Breast epithelium (tissue), 3 donors: ENCODE data around the gene KBTBD2.
"Not testable (repeated sequence)": the region's sequence is repeated elsewhere in the genome, so short reads cannot be mapped to it uniquely, and the experiment has no call there.

ENCODE experiments used
- POLR2A ChIP-seq: fragments of 450-650 bp; IDR thresholded peaks from one replicate; pipeline ENCODE4 v1.6.1; 2016; ENCODE audit warnings: antibody characterized with exemption, mild to moderate bottlenecking, moderate library complexity
- POLR2AphosphoS5 ChIP-seq, 3 donors: sonication (generic); formaldehyde crosslinking; IDR thresholded peaks; one replicate each; pipeline ENCODE4 v1.6.1; 2017; ENCODE audit warnings: antibody characterized with exemption in 3 of 3
- TF ChIP-seq, protein P1 (sequence below), 3 donors: fragments of 450-650 bp; IDR thresholded peaks; one replicate each; pipeline ENCODE4 v1.5.1; 2016 to 2017; ENCODE audit warnings: antibody characterized with exemption in 3 of 3, mild to moderate bottlenecking in 3 of 3, moderate library complexity in 3 of 3

DNA sequence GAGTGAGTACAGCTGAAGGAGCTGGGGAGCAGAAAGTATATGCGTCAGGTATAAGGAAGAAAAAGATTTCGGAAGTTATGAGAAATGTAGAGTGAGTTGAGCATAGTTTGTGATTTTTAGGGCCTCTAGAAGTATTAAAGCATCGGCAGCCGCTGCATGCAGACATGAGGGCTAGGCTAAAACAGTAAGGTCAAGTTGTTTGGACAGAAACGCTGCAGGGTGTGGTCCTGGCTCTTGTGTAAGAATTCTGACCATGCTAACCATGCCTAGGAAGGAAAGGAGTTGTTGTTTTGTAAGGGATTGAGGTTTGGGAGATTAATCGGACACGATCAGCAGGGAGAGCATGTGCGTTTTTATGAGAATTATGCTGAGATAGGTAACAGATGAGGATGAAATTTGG is 51.7 kb downstream of the KBTBD2 start:
- TF ChIP-seq, protein P1, sequence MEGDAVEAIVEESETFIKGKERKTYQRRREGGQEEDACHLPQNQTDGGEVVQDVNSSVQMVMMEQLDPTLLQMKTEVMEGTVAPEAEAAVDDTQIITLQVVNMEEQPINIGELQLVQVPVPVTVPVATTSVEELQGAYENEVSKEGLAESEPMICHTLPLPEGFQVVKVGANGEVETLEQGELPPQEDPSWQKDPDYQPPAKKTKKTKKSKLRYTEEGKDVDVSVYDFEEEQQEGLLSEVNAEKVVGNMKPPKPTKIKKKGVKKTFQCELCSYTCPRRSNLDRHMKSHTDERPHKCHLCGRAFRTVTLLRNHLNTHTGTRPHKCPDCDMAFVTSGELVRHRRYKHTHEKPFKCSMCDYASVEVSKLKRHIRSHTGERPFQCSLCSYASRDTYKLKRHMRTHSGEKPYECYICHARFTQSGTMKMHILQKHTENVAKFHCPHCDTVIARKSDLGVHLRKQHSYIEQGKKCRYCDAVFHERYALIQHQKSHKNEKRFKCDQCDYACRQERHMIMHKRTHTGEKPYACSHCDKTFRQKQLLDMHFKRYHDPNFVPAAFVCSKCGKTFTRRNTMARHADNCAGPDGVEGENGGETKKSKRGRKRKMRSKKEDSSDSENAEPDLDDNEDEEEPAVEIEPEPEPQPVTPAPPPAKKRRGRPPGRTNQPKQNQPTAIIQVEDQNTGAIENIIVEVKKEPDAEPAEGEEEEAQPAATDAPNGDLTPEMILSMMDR (IDR thresholded peaks at IDR 0.05) = not testable (repeated sequence)
- TF ChIP-seq POLR2AphosphoS5 (IDR thresholded peaks at IDR 0.05); POLR2A: not testable (repeated sequence)
